GM18867 (cell line): ENCODE measurements around the gene TCF7L2.

Experiments used
- ATAC-seq: cut with Tn5 transposase; IDR thresholded peaks from one replicate; pipeline ENCODE4 v1.9.1; 2021; ENCODE audit warnings: mild to moderate bottlenecking, moderate library complexity; ENCODE audit not compliant: unreplicated experiment

TCF7L2 gene

DNA sequence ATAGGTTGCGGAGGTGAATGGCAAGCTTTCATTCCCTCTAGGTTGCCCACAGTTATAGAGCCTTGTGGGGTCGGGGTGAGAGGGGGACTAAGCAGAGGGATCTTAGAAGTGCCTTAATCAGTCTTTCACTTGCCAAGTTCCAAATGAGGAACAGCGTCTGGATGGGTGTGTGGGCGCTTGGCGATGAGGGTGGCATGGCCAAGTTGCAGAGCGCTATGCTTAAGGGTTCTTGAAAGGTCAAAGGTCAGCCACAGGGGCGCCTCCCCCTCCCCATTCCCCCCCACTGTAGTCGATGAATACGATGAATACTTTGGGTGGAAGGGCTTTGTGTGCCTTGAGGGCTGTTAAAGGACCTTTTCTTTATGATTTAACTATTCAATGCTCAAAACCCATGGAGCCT lies 185.0 kb downstream of the TCF7L2 start:
- ATAC-seq = no peak

DNA sequence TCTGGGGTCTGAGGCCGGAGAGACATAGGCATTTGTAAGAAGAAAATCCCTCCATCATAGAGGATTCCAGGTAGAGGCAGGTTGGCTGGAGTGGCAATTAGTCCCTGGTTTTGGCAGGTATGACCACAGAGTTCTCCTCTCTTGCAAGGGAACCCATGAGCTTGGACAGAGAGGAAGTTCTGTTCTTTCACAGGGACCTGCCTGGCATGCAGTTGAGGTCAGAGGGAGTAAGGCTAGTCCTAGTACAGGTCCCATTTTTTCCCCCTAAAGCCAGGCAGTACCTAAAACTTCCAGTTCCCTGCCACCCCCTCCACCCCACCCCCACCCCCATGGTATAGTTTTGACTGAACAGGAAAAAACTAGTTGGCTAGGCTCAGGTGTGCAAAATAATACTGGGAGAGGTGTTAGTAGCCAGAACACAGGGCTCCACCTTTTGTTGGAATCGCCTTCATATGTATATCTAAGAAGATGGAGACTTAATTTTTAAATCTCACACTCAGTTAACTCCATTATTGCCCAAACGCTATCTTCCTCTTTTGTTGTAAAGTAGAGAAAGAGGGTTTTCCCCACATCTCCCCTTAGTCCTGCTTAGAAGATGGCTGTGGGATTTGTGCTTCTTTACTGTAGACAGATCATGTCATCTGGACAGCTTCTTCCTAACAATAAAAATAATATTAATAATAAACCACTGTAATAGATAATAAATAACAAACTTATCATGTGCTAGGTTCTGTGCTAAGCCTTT lies 188.1 kb downstream of the TCF7L2 start:
- no peak for ATAC-seq

DNA sequence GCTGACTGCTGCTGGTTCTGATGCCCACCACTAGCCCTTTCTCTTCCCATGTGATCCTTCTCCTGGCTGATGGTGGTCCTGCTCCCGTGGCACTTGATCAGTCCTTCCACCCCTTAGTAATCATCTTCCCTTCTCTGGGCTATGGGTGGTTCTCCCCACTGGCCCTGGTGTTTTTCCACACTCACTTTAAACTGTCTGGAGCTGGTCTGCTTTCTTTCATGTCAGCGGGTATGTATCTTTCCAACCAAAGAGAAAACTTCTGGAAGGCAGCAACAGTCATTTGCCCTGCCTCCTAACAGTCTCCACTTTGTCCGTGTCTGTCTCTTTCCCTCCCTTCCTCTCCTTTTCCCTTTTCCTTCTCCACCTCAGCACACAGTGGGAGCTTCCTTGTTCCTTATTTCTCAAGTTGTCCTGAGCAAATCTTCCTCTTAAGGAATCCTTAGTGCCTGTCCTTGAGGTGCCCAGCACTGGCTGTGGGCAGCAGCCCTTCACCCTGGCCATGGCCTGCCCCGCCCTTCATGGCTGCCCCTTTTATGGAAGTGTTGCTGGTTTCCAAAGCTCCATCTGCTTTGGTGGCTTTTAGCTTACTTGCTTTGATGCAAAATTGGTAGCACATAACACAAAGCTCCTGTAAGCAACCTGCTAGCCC lies 189.0 kb downstream of the TCF7L2 start:
- no peak for ATAC-seq

DNA sequence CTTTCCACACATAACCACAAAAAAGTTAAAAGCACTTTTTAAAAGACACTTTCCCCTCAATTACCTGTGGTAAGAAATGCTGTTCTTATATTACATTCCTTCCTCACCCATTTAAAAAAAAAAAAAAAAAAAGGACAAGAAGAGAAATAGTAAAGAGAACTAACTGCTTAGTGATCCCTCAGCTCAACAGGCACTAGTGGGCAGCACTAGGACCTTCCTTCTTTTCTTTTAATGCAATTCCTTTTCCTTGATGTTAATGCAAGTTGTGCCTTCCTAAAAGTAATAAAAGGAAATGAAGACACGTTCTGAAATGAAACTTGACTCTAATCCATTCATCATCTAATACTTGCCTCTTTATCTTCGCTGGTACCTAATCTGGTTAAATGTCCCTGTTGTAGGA lies 189.7 kb downstream of the TCF7L2 start:
- no peak for ATAC-seq

DNA sequence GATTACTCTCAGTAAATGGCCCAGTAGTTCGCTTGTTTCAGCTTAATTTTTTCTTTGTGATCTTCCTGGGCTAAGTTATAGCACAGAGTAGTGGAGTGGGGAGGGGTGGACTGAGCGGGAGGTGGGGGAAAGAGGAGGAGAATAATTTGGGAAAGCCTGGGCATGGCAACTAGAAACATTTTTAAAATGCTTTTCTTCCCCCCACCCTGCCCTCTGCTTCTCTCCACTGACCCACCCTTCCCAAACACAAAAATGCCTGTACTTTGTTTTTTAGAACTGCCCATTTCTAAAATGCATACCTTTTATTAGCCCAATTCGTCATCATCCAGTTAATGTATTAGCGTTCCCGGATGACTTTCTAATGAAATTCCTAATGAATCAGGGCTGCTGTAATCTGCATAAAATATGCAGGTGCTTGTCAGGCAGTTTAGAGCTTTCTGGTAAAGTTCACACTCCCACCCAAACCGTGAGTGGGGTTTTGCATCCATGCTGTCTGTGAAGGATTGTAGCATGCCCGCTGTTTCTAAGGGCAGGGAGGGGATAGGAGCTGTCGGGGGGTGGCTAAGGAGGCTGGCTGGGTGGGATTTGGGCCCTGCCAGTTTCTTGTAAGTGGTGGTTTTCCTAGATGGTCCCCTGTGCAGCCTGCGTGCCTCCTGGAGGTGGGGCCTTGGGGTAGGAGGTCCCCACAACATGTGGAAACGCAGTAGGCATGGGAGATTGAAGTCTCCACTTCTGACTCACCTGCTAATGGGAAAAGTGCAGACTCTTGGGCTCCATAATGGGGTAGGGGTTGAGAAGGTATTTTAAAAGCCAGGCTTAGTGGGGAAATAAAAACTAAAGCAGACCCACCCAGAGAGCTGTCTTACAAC lies 190.3 kb downstream of the TCF7L2 start:
- ATAC-seq = no peak

DNA sequence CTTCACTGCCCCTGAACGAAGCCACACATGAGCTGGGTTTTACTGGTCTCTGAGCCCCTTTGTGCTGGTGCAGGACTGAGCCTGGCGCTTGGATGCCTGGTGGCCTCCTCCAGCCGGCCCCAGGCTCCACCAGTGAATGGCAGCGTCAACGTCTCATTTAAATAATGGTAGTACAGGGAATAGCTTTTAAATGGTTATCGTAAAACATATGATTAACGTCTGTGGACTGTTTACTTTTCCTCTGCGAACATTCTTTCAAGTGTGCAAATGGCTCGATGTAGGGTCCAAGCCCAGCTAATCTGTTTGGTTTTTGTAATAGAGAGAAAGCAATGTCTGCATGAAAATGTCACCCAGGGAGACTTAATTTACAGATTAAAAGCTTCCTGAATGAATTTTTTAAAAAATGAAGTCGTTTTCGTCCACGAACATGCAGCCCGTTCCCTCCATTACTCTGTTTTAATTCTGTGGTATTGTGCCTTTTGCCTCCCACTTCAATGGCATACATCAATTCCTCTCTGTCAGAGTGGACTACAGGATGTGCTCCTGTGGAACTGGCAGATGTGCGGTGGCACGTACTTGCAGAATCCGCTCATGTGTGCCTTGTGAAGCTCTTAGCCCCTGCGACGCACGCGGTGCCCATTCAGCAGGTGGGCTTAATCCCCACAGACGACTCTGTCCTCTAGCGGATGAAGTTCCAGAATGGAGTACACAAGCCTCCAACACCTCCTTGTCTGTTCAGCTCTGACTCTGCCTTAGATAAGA lies 192.7 kb downstream of the TCF7L2 start:
- no peak for ATAC-seq

DNA sequence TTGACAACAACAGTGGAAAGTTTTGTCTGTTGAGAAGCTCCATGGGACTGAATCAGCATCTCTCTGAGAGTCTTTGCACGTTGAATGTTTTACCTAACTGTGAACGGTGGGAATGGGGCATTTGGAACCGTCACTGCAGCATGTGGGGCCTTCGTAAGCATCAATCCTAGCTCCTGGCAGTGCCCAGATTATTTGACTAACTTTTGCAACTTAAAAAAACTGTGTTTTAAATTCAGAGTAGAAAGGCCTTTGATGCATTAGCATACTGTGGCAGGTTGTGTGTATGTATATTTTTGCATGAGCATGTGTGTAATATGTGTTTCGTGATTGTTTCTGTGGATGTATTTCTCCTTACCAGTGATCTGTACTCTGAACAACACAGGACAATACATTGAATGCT lies 194.5 kb downstream of the TCF7L2 start:
- no peak for ATAC-seq

DNA sequence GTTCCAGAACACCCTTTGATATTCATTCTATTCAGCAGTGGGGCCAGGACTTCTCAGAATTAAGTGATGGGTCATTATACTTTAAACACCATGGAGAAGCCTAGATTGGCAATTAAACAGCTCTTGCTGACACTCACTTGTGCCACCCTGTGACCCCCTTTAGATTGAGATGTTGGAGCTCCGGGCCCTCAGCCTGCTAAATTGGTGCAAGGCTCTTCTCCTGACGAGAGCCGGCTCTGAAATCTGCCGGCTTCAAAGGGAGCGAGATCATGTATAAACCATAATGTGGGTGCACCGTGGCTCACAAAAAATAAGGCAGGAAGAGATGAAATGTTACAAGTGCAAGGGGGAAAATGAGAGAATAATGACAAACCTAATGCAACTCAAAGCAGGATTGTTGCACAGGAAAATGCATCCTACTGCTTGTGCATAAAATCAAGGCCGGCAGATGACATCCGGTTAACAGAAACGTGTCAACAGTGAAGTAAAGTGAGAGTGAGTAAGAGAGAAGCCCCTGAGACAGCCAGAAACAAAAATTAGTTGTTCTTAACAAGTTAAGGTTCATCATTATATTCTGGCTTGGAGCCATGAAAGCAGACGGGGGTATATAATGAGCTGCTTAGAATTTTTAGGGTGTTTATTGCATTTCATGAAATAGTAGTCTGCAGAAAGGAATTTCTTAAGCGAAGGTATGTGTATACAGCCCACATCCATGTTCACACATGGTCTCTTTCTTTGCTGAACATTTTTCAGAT lies 198.2 kb downstream of the TCF7L2 start:
- ATAC-seq = no peak

DNA sequence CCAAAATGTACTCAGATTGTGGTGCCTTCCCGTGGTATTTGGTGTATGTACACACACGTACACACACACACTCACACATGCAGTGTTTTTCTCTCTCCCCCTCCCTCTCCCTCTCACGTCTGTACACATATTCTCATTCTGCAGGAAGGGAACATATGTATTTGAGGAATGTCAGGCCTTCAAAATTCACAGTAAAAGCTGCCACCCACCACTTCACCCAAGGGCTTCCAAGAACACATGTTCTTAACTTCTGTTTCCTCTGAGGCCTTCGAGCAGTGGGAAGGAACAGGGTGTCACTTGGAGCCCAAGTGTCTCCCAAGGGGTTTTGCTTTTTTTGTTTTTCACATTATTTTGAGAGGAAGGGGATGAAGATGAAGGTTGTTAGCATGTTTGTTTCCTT lies 198.9 kb downstream of the TCF7L2 start:
- no peak for ATAC-seq

DNA sequence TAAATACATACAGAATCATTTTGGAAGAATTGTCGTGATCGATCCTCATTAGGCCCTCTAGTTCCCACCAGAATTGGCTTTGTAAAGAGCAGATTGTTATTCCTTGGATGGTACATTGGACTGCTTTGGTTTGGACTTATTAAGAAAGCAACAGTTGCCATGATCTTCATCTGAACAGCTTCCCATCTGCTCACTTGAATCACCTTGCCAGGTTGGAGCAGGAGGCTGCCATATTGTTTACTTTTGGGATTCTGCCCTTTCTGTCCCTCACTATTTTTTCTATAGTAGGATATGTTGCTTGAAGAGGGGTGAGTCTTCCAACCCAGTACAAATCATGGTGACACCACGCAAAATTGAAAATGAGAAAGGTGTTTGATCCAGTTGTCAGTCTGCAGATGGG lies 199.6 kb downstream of the TCF7L2 start:
- ATAC-seq = no peak

DNA sequence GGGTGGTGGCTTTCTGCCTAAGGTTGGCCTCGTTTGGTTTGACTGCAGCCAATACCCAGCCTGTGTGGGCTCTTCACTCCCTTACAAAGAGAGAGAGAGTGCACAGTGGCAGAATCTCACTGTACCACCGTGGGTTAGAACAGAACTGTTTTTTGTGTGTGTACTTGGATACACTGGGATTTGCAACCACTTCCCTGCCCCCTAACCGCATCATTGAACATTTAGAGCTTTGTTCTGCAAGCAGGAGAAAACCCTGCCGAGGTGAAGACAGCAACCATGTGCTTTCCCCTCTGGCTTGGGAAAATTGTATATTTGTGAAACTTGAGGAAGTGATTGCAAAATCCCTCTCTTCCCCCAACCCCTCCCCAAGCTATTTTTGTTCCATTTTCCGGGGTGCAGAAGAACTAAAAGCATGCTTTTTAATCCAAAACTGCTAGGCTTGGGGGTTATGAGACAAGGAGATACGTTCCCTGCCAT lies 201.2 kb downstream of the TCF7L2 start:
- ATAC-seq = no peak

DNA sequence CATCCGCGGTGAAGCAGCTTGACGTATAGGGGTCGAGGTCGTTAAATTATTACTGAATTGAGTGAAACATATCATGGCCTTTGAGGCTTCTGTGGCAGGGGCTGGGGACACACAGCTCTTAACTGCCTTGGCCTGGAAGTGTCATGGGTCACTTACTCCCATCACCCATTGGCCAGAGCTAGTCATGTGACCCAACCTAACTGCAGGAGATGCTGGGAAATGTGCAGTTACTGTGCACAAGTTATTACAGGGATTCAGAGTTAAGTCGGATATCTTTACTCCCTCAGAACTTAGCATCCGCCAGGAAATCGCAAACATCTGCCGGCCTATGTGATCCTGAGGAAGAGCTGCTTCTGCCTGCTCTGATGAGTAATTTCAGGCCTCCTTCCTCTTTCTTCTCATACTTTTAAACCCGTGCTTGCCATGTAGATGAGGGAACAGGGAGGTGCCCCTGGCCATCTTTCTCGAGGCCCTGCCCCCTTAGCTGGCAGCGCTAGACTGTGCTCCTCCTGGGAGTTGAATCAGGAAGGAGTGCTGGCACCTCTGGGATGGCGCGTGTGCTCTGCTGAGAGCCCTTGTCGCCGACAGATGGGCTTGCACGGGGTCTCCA lies 203.6 kb downstream of the TCF7L2 start:
- ATAC-seq = no peak

DNA sequence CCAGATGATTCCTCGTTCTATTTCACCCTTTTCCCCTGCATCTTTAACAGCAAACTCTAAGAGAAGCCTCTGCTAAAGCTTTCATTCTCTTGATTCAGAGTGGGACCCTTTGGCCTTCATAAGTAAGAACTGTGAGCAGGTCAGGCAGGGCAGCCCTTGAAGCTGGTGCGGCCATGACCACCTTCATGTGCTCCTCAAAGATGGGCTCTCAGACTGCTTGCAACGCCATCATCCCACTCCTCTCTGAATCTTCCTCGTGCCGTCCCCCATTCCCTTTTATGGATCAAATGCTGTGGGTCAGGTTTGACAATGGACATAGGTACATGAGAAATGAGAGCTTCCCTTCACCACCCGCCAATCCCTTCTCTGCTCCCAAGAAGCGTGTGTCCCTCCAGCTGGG lies 207.4 kb downstream of the TCF7L2 start:
- ATAC-seq = no peak

DNA sequence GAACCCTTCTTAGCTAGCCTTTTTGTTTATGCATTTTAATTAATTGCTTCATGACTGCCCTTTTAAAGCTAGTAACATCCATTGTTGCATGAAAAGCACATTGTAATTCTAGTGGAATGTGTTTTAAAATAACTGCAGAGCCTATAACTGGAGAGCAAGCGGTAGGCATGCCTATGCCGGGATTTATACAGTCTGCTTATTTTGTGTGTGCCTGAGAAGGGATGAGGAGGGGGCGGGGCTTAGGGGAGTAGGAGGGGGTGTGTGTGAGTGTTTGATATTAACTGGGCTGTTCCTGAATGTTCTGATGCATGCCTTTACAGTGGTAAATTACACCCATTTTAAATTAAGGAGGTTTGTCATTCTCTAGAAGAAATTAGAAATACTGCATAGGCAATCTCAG lies 208.1 kb downstream of the TCF7L2 start:
- ATAC-seq = no peak

DNA sequence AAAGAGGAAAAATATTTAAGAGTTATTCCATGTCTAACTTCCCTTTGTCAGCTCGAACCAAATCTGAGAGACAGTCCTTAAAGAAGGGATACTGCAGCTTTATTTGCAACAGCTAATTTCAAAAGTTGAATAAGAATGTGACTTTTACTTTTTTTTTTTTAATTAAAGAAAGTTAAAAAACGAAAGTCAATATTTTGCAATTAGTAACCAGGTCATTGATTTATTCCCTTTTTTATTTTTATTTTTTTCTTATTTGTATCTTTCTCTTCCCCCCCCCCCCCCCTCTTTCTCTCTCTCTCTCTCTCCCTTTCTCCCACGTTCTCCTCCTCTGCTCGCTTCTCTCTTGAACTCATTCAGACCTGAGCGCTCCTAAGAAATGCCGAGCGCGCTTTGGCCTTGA lies 209.5 kb downstream of the TCF7L2 start:
- ATAC-seq = no peak

DNA sequence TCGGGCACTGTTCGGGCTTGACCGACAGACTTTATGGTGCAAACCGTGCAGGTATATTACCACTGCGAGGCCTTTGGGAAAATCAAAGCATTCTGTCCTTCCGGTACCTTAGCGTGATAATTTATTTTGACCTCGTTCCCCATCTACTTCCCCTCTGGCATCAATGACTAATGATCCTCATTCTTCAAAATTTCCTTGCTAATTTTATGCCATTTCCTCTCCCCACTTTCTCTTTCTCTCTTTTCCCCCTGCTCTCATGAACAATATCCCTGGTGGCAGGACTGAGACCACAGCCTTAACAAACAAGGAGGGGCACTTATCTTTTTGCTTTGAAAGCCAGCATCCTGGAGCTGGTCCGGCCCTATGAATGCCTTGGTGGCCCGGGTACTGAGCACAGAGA lies 210.6 kb downstream of the TCF7L2 start:
- no peak for ATAC-seq

DNA sequence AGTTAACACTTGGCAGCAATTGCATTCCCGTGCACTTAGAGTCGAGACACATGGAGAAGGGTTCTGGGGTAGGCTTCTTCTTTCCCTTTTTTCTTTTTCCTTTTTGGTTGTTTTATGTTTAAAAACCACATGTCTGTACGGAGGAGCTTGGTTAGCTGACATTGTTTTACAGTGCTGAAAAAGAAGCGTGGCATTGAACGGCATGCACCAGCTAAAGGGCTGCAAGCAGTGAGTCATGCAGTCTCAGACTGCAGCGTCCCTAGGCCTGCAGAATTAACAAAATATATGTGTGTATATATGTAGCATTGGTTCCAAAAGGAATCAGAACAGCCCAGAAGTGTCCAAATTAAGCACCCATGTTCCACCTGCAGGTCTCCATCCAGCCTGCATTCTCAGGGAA lies 211.0 kb downstream of the TCF7L2 start:
- ATAC-seq = no peak

DNA sequence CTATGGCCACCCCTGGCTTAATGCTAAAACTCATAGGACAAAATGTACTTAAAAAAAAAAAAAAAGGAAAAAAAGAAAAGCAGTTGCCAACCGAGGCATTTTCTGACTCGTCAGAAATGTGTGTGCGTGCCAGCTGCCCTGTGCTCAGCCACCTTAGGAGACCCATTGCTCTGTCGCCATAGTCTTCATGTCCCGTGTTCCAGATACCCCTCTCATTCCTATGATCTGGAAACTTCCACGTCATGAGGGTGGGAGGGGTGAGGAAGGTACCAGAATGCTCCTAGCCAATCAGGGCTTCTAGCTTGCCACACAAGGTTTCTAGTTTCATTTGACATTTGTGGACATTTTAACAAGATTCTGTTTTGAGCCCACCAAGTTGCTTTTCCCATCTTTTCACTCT lies 212.9 kb downstream of the TCF7L2 start:
- ATAC-seq = no peak

DNA sequence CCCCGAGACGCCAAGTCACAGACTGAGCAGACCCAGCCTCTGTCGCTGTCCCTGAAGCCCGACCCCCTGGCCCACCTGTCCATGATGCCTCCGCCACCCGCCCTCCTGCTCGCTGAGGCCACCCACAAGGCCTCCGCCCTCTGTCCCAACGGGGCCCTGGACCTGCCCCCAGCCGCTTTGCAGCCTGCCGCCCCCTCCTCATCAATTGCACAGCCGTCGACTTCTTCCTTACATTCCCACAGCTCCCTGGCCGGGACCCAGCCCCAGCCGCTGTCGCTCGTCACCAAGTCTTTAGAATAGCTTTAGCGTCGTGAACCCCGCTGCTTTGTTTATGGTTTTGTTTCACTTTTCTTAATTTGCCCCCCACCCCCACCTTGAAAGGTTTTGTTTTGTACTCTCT lies 215.6 kb downstream of the TCF7L2 start:
- no peak for ATAC-seq

DNA sequence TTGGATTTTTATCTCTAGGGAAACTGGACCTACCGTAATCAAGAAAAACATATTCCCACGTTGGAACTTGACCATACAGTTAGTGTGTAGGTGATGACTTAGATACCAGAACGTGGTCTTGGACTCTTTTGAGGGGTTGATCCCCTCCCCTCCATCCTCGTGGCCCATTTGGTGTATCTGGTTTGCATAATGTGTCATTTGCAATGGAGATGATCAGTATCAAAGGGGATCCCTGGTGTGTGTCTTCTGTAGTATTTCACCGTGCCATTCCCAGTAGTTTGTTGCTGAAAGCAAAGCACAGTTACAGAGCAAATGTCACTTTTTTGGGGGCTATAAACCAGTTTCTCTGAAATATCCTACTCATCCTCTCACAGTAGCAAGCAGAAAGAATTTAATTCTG lies 217.7 kb downstream of the TCF7L2 start:
- ATAC-seq = no peak
